Stimulated activated CD4-positive, alpha-beta T cell treated with anti-CD3 and anti-CD28 coated beads, Interleukin-12 subunit alpha, Interleukin-12 subunit beta, amount 100 ng/mL, for 4 hours (primary cell): ENCODE data around the gene PAFAH2.
A peak's percentile ranks its signal among the peaks of the same experiment; 100 is the strongest.

Source experiments
- DNase-seq: peaks from one replicate; pipeline ENCODE4 v3.0.0-alpha.2; 2020

PAFAH2 gene

GRCh38 chr1:25997828-25998761, at the start of gene PAFAH2:
TSS of gene PAFAH2 (minus strand) at chr1:25998063. CDS start at chr1:25990816, 7,247 bp downstream.
- DNase-seq, result peak; percentile 93

- no peak for DNase-seq
Observed at GRCh38 chr1:26047278-26047874, 49.5 kb upstream of the PAFAH2 start.

DNA sequence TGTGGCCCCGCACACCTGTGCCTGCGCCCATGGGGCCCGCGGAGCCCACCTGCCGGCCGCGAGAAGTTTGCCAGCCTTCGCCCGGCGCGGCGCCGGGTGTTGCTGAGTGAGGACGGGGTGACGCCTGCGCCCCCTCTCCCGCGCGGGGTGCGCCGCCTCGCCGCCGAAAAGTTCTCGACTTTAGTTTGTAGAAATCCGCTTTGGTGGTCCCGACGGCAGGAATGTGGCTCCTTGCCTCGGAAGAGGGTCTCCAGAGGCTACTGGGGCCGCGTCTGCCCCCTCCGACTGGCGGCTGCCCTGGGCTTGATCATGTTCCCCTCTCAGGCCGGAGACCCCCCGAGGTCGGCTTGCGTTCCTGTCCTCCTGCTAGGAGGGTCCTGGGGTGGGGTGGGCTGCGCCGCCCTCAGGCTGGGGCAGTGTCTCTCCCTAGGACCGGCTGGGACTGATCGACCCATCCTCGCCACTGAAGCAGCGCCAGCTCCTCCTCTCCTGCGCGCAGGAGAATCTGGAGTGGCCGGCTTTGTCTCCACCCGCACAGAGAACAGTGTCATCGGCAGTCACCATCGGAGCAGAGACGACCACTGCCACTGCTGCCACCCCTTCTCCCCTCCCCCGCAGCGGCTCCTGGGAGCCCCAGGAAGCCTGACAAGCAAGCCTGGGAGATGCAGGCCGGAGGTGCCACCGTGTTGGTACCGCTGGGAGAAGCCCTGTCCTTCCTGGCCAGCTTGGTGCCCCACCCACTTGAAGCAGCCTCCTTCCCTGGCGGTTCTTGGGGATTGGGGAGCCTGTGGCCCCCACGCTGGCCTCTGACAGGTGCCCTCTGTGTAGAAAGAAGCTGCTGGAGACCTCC, 48.6 kb upstream of the PAFAH2 start:
- DNase-seq, result no peak

- no peak for DNase-seq
Observed at GRCh38 chr1:26045722-26046245, 47.9 kb upstream of the PAFAH2 start, which contains the start of gene SLC30A2. TSS of gene SLC30A2 (minus strand) at chr1:26046118. CDS start at chr1:26045896, 222 bp downstream.

DNA sequence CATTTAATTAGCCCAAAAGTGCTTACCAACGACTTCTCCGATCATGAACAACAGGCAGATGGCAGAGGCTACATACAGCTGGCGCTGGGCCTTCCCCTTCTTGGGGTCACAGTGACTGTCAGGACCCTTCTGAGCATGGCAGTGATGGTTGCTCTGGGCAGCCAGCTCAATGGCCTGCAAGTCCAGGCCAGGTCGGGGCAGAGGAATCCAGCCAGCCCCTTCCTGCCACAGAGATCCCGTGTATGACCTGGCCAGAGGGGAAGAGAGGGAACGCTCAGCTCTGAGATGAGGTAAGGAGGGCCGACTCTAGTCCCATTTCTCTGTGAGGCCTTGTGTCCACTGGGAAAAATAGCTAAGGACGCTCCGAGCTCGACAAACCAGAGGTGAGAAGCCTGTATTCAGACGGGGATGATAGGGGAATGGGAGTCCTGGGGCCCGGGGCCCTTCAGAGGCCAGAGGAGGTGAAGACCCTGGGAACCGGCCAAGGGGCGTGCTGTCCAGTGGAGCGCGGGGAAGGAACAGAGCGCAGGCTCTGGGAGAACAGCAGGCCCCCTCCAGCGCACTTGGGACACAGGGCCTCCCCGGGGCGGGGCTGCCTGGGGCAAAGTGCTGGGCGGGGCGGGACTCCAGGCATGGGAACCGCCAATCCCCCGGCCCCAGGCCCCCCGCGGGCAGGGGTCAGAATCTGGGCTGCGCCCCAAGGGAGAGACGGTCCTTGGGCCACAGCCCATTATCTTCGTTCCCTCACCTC, 47.3 kb upstream of the PAFAH2 start:
- DNase-seq, result no peak

DNA sequence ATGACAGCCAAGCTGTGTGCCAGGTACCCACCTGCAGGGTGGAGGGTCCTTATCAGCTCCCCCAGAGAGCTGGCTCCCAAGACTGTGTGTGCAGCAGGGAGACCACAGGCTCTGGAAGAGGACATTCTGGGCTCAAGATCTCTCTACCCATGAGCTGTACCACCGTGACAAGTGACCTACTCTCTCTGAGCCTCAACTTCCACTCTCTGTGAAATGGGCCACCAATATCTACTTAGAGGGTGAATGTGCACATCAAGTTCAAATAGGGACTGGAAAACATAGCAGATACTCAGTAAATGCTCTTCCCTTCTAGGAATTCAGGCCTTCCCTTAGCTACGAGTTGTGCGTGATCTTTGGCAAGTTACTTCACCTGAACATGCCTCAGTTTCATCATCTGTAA, 46.6 kb upstream of the PAFAH2 start:
- DNase-seq, result no peak

DNA sequence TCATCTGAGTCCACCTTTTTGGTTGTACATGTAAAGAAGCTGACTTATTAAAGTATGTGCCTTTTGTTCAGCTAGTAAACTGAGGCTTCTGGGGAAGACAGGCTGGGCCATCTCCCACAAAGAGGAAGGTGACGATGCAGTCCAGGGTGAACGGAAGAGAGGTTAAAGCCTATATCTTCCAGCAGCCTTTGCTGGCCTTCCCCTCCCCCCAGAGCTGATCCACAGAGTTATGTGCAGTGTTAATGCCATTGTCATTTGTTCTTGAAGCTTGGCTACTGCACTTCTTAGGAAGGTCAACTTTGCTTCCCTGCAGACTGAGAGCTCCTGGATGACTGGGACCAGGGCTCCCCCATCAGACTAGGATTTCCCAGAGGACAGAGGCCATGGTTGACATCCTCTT, 45.9 kb upstream of the PAFAH2 start:
- DNase-seq, result no peak

DNA sequence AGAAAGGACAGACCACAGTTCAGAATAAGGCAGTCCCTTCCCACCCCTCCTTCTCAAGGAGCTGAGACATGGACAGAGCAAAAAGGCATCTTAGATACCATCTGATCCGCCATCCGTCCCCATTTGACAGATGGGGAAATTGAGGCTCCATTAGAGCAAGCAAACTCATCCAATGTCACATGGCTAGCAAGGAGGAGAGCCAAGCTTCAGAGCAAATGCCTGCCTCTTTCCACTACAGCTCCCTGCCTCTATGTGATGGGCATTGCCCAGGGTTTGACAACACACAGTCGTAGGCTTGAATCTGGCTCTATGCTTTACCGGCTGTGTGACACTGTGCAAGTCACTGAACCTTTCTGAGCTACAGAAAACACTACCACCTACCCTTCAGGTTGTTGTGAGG, 44.1 kb upstream of the PAFAH2 start:
- DNase-seq, result no peak

DNA sequence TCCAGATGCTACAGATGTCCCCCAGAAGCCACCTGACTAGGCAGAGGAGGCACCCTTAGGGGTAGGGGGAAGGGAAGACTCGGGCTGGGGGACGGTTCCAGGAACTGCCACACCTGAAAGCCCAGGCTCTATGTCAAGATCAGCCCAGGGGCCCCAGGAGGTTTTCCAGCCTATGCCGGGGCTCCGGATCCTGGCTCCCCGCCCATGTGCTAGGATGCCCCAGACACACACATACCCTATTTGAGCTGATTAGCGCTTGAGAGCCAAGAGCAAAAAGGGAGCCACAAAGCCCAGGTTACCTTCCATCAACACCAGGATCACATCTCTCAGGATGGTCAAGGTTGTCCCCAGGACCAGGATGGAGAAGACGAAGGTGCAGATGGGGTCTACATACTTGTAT, 43.5 kb upstream of the PAFAH2 start:
- DNase-seq, result no peak

- DNase-seq, result no peak
Observed at GRCh38 chr1:26038904-26039303, 41.0 kb upstream of the PAFAH2 start.

DNA sequence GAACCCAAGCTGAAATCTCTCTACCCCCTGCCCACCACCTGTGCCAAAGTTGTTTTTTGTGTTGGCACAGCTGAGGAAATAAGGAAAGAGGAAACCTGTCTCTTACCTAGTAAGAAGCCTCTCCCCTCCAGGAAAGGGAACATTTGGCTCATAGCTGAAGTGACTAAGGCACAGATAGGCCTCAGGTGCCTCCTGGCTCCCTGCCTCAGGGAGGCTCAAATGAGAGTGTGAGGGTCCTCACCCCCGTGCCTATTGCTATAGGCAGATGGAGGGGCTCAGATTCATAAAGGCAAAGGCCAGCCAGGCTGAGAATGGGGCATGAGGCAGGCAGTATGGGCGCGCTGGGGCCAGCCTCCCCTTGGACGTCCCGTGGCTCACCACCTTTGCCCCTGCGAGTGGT, 40.6 kb upstream of the PAFAH2 start:
- DNase-seq, result no peak

GRCh38 chr1:26037904-26038303, 40.0 kb upstream of the PAFAH2 start:
- no peak for DNase-seq

DNA sequence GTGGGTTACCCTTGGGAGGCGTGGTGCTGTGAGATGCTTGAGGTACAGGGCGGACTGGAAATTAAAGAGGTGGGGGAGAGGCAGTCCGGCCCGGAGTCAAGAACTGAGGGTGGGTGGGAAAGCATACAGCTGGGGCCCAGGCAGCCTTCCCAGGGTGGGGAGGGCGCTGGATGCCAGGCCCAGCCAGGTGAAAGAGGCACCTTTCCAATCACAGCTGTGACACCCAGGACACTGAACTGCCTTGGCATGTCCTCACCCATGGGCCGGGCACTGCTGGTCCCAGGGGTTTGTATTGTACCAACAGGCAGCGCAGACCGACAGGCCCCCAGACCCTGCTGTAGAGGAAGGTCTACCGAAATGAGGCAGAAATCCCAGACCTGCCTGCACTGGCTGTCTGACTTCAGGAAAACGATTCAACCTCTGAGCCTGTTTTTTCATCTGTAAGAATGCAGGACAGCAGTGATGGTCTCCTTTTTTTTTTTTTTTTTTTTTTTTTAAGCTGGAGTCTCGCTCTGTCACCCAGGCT, 39.0 kb upstream of the PAFAH2 start:
- no peak for DNase-seq

DNA sequence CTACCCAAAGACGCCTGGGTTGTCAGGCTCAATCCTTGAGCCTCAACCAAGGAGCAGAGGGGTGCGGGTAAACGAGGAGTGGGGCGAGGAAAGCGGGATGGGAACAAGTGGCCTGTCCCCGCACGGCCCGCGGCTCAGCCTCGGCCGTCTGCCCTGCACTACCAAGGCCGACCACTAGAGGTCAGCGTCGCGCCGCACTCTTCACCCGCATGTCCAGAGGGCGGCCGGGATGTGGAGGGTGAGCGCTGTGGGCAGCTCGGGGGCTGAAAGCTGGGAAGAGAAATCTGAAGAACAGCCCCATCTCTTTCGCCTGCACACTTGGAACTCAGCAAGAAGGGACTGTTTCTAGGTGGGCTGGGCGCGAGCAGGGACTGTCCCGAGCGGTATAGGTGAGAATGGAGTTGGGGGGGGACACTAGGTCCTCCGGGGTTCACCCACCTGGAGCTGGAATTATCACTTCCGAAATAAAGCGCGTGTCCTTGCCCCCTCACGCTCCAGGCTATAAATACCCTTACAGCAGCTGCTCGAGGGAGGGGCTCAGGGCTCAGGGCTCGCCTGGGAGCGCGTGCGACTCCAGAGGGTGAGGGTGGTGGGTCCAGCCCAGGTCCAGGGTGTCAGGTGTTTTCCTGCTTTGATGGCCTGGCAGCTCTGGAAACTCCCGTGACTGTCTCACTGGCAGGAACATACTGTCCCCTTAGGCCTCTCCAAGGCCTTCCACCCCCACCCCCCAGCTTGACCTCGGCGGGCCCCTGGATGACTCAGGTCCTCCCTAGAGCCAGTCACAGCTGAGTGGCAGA, 38.3 kb upstream of the PAFAH2 start:
- DNase-seq, result peak; percentile 79

DNA sequence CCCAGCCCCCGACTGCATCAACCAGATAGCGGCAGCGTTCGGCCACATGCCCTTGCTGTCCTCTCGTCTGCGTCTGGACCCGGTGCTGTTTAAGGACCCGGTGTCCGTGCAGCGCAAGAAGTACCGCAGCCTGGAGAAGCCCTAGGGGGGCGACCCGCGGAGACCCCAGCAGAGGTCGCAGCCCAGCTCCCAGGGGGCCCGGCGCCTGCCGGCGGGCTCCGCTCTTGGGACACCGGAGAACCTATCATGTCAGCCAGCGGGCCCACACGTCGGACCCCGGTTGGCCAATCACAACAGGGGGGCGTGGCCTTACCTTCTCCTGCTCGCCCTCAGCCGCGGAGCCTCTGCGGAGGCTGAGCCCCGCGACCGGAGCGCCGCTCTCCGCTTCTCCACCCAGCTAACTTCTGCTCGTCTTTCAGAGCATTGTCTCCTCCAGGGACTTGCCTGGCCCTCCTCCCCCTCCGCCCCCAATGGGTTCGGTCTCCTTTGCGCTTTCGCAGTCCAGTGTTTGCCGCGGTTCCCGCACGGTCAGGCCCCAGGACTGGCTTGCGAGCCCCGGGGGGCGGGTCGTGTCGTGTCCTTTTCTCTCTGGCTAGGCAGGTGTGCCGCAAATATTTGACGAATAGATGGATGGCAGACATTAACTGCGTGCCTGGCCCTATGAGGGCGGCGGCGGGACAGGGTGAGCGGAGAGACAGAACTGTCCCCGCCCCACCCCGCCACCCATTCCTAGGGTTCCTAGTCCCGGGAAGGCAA, 37.5 kb upstream of the PAFAH2 start:
- peak; percentile 89 for DNase-seq

GRCh38 chr1:26034504-26035202, 36.8 kb upstream of the PAFAH2 start:
- peak; percentile 6 for DNase-seq

- no peak for DNase-seq
Observed at GRCh38 chr1:26032656-26033357, 34.9 kb upstream of the PAFAH2 start.

DNA sequence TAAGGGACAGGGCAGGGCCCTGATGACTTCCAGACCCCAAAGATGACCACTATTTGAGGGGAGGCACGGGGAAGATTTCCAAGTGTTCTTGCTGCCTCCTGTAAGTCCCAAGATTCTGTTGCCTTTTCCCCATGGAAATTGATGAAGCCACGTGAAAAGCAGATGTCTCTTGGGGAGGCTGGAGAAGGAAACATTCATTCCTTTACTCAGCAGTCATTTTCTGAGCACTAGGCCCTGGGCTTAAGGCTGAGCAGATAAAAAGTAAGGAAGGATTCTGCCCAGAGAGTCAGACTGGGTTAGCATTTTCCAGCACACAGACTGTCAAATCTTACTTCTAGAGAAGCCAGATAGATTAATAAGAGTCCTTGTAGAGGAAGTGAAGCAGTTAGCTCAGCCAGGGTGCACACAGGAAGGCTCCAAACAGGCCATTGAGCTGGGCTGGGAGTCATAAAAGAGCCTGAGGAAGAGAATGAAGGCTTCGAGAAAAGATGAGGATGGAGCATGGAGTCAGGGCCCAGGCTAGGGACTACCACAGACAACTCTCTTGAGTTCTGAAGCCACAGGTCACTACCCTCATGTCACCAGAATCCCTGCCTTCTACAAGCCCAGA, 33.9 kb upstream of the PAFAH2 start:
- no peak for DNase-seq

GRCh38 chr1:26031196-26031595, 33.3 kb upstream of the PAFAH2 start:
- no peak for DNase-seq
